Type B pancreatic cell (in vitro differentiated cells): ENCODE measurements around the gene IRS4. TPM values are rescaled to one million over a fixed set of nuclear protein-coding genes. Genes with fewer than 3 reads are reported as not detected.

Experiments
- DNase-seq: peaks from one replicate; pipeline ENCODE4 v3.0.0; 2021; ENCODE audit warnings: mixed read lengths; ENCODE audit not compliant: unreplicated experiment; ENCODE audit errors: extremely low spot score
- H3K27ac Mint-ChIP-seq: 2 replicates; pipeline ENCODE4 v1.8.0; 2021; ENCODE audit warnings: mild to moderate bottlenecking, mixed read lengths
- H3K27me3 Mint-ChIP-seq: 2 replicates; pipeline ENCODE4 v1.8.0; 2021; ENCODE audit warnings: mixed read lengths
- H3K36me3 Mint-ChIP-seq: 2 replicates; pipeline ENCODE4 v1.8.0; 2021; ENCODE audit warnings: mixed read lengths
- H3K4me1 Mint-ChIP-seq: one replicate; pipeline ENCODE4 v1.8.0; 2021; ENCODE audit warnings: mixed read lengths; ENCODE audit not compliant: unreplicated experiment
- H3K4me3 Mint-ChIP-seq: 2 replicates; pipeline ENCODE4 v1.8.0; 2021; ENCODE audit warnings: mild to moderate bottlenecking, mixed read lengths
- H3K9me3 Mint-ChIP-seq: 2 replicates; pipeline ENCODE4 v1.8.0; 2021; ENCODE audit warnings: mixed read lengths
- total RNA-seq: library from RNA; stranded (reverse); gene quantifications from 2 replicates; pipeline ENCODE4 v1.2.1, GENCODE V29; 2021; ENCODE audit warnings: low replicate concordance
- TF ChIP-seq, protein P1 (sequence below): fragments of 200-600 bp; sonication (generic); conservative IDR thresholded peaks from 2 replicates; pipeline ENCODE4 v1.5.0; 2021; ENCODE audit warnings: antibody characterized with exemption, mild to moderate bottlenecking

The IRS4 gene
- total RNA-seq, 1 donor from 2014 or later: 13.7 TPM

DNA sequence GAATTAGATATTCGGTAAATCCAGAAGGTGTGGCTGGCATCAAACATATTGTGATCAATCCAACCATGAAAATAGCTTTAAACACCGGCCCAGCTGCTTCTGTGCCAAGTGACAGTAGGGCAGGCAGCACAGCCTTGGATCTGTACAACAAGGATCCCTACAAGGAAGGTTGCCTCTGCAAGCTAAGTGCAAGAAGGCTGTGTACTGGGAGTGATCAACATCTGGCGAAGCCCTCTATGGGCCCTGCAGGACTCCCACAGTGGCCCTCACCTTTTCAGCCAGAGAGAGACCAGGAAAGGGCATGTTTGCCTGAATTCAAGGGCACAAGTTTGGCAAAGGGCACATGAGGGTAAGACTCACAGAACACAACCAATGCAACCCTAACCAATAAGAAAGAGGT lies 9.6 kb downstream of the IRS4 start:
- no peaks in the 10 kb centered on the region for H3K4me1 Mint-ChIP-seq
- H3K4me3 Mint-ChIP-seq: no peak overlapping the region
- no peaks in the 10 kb centered on the region for H3K9me3 Mint-ChIP-seq
- H3K36me3 Mint-ChIP-seq: no peaks in the 10 kb centered on the region
- no peak for DNase-seq
- no peak overlapping the region for H3K27ac Mint-ChIP-seq
- TF ChIP-seq, protein P1, sequence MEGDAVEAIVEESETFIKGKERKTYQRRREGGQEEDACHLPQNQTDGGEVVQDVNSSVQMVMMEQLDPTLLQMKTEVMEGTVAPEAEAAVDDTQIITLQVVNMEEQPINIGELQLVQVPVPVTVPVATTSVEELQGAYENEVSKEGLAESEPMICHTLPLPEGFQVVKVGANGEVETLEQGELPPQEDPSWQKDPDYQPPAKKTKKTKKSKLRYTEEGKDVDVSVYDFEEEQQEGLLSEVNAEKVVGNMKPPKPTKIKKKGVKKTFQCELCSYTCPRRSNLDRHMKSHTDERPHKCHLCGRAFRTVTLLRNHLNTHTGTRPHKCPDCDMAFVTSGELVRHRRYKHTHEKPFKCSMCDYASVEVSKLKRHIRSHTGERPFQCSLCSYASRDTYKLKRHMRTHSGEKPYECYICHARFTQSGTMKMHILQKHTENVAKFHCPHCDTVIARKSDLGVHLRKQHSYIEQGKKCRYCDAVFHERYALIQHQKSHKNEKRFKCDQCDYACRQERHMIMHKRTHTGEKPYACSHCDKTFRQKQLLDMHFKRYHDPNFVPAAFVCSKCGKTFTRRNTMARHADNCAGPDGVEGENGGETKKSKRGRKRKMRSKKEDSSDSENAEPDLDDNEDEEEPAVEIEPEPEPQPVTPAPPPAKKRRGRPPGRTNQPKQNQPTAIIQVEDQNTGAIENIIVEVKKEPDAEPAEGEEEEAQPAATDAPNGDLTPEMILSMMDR: no peak
- H3K27me3 Mint-ChIP-seq: peaks cover 64% of the 10 kb centered on the region

- no peak for DNase-seq
- Mint-ChIP-seq H3K4me3 (no peak overlapping the region), H3K27ac (no peak overlapping the region), H3K27me3 (peaks cover 23% of the 10 kb centered on the region), H3K36me3 (no peaks in the 10 kb centered on the region), H3K4me1 (no peaks in the 10 kb centered on the region), H3K9me3 (no peaks in the 10 kb centered on the region)
- TF ChIP-seq, protein P1: no peak
These were observed 13.8 kb downstream of the IRS4 start for GRCh38 chrX:108722561-108722960.

- H3K4me3 Mint-ChIP-seq: no peak overlapping the region
- no peaks in the 10 kb centered on the region for H3K36me3 Mint-ChIP-seq
- no peak for DNase-seq
- no peaks in the 10 kb centered on the region for H3K27me3 Mint-ChIP-seq
- H3K9me3 Mint-ChIP-seq: peaks cover 5% of the 10 kb centered on the region
- no peak overlapping the region for H3K27ac Mint-ChIP-seq
- TF ChIP-seq, protein P1: no peak
- no peaks in the 10 kb centered on the region for H3K4me1 Mint-ChIP-seq
These were observed 23.5 kb downstream of the IRS4 start for GRCh38 chrX:108712886-108713285.

GRCh38 chrX:108704839-108705238 lies 31.5 kb downstream of the IRS4 start:
- Mint-ChIP-seq H3K4me1 (peaks cover 4% of the 10 kb centered on the region), H3K4me3 (no peak overlapping the region), H3K36me3 (no peaks in the 10 kb centered on the region), H3K27ac (no peak overlapping the region), H3K27me3 (no peaks in the 10 kb centered on the region), H3K9me3 (no peaks in the 10 kb centered on the region)
- TF ChIP-seq, protein P1: no peak
- no peak for DNase-seq

GRCh38 chrX:108702530-108702929 lies 33.8 kb downstream of the IRS4 start:
- peaks cover 4% of the 10 kb centered on the region for H3K4me1 Mint-ChIP-seq
- no peaks in the 10 kb centered on the region for H3K27me3 Mint-ChIP-seq
- no peak for DNase-seq
- TF ChIP-seq, protein P1: no peak
- no peak overlapping the region for H3K4me3 Mint-ChIP-seq
- no peak overlapping the region for H3K27ac Mint-ChIP-seq
- H3K36me3 Mint-ChIP-seq: no peaks in the 10 kb centered on the region
- no peaks in the 10 kb centered on the region for H3K9me3 Mint-ChIP-seq

GRCh38 chrX:108701633-108702032 lies 34.7 kb downstream of the IRS4 start:
- Mint-ChIP-seq H3K27ac (no peak overlapping the region), H3K9me3 (no peaks in the 10 kb centered on the region), H3K27me3 (no peaks in the 10 kb centered on the region), H3K4me3 (no peak overlapping the region), H3K36me3 (no peaks in the 10 kb centered on the region), H3K4me1 (peaks cover 4% of the 10 kb centered on the region)
- no peak for DNase-seq
- TF ChIP-seq, protein P1: no peak
